ENCODE data around the gene FHAD1.

The FHAD1 gene

DNA sequence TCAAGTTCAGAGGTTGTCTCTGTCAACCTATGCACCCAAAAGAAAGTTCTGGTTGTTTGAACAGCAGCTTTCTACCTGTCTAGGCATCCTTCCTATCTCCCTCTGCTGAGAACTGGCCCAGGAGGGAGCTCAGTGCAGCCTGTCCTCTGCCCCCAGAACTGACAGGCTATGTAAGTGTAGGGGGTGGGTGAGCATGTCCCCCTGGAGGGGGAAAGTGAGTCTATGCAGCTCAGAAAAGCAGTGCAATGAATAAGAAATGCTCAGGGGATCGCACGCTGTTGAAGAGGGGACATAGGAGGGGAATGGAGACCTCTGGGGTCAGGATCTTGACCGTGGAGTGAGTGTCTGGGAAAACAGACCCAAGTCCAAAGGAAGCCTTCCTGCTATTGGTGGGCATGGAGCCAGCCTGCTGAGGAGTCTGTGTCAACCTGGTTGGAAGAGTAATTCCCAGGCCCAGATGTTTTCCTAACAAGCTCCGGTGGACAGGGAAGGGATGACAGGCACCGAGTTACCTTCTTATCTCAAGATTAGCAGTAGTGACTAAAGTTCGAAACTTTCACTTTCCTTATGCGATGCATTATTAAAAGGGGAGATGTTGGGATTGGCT lies 26.1 kb upstream of the FHAD1 start:
- Histone ChIP-seq H3K9me3 (ENCODE audit: insufficient read depth, low read length) (no peaks in the 10 kb centered on the region), H2AFZ (ENCODE audit: low read depth, low read length) (no peak overlapping the region), H3K36me3 (replicated peaks; ENCODE audit: low read depth, low read length) (no peaks in the 10 kb centered on the region), H3K4me3 (ENCODE audit: low read length) (no peak overlapping the region), H3K9ac (ENCODE audit: low read length) (no peak overlapping the region), H3K4me1 (ENCODE audit: low read length) (no peaks in the 10 kb centered on the region), H4K20me1 (ENCODE audit: insufficient read depth, low read length) (no peaks in the 10 kb centered on the region), H3K4me2 (ENCODE audit: low read length) (no peak overlapping the region), H3K27ac (ENCODE audit: low read length) (no peak overlapping the region), H3K27me3 (ENCODE audit: low read depth, low read length) (no peaks in the 10 kb centered on the region; the same call in 1 of the 2 replicates), H3K79me2 (ENCODE audit: low read length) (no peaks in the 10 kb centered on the region)
- no peak for TF ChIP-seq CTCF (IDR thresholded peaks at IDR 0.05; ENCODE audit: low read depth, low read length)
- no peak for TF ChIP-seq EZH2phosphoT487 (IDR thresholded peaks at IDR 0.05; ENCODE audit: low read depth)

- Histone ChIP-seq H3K4me3 (ENCODE audit: low read length) (no peak overlapping the region), H3K27ac (ENCODE audit: low read length) (no peak overlapping the region), H3K27me3 (ENCODE audit: low read depth, low read length) (no peaks in the 10 kb centered on the region), H3K4me1 (ENCODE audit: low read length) (no peaks in the 10 kb centered on the region), H3K9me3 (ENCODE audit: insufficient read depth, low read length) (no peaks in the 10 kb centered on the region), H3K4me2 (ENCODE audit: low read length) (no peak overlapping the region), H3K36me3 (replicated peaks; ENCODE audit: low read depth, low read length) (no peaks in the 10 kb centered on the region), H4K20me1 (ENCODE audit: insufficient read depth, low read length) (no peaks in the 10 kb centered on the region), H3K9ac (ENCODE audit: low read length) (no peak overlapping the region), H3K79me2 (ENCODE audit: low read length) (no peaks in the 10 kb centered on the region), H2AFZ (ENCODE audit: low read depth, low read length) (no peak overlapping the region)
- no peak for TF ChIP-seq CTCF (IDR thresholded peaks at IDR 0.05; ENCODE audit: low read depth, low read length)
Observed at GRCh38 chr1:15222653-15223303, 24.2 kb upstream of the FHAD1 start.

DNA sequence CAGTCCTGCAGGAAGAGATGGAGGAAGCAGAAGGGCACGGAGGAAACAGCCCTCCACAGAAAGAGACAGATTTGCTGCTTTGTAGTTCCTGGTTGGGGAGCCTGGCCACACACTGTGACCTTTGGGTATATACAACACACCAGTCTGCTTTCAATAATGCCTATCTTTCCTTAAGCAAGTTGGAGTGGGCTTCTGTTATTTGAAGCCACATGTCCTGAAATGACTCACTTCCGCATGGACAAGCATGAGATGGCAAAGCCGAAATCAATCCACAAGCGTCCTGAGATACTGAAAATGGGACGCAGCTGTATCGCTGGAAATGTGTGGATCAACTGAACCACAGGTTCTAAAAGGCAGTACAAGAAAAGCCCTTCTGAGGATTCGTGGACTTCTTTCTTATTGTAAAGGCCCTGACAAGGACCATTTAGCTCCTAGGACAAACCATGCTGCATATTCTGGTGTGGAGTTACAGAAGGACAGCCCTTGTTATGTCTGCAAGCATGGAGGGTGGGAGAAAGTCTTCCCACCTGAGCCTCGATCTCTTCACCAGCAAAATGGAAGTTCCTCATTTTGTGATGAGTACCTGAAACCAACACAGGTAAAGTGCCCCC lies 22.7 kb upstream of the FHAD1 start:
- TF ChIP-seq CTCF (IDR thresholded peaks at IDR 0.05; ENCODE audit: low read depth, low read length) = no peak
- TF ChIP-seq EZH2phosphoT487 (IDR thresholded peaks at IDR 0.05; ENCODE audit: low read depth) = no peak
- H3K9me3 ChIP-seq (ENCODE audit: insufficient read depth, low read length) = no peaks in the 10 kb centered on the region

GRCh38 chr1:15224974-15225373 lies 22.0 kb upstream of the FHAD1 start:
- H3K4me3 ChIP-seq (ENCODE audit: low read length) = no peak overlapping the region
- H3K27me3 ChIP-seq (ENCODE audit: low read depth, low read length) = no peaks in the 10 kb centered on the region
- H3K4me1 ChIP-seq (ENCODE audit: low read length) = no peaks in the 10 kb centered on the region
- H3K27ac ChIP-seq (ENCODE audit: low read length) = no peak overlapping the region
- no peak overlapping the region for H2AFZ ChIP-seq (ENCODE audit: low read depth, low read length)
- no peak for TF ChIP-seq EZH2phosphoT487 (IDR thresholded peaks at IDR 0.05; ENCODE audit: low read depth)
- no peak for TF ChIP-seq CTCF (IDR thresholded peaks at IDR 0.05; ENCODE audit: low read depth, low read length)
- H3K9me3 ChIP-seq (ENCODE audit: insufficient read depth, low read length) = no peaks in the 10 kb centered on the region
- H3K4me2 ChIP-seq (ENCODE audit: low read length) = no peak overlapping the region
- H4K20me1 ChIP-seq (ENCODE audit: insufficient read depth, low read length) = no peaks in the 10 kb centered on the region
- H3K9ac ChIP-seq (ENCODE audit: low read length) = no peak overlapping the region
- H3K36me3 ChIP-seq (replicated peaks; ENCODE audit: low read depth, low read length) = no peaks in the 10 kb centered on the region
- H3K79me2 ChIP-seq (ENCODE audit: low read length) = no peaks in the 10 kb centered on the region

More for the DNA sequence above, 22.7 kb upstream of the FHAD1 start:
- no peak overlapping the region for H2AFZ ChIP-seq (ENCODE audit: low read depth, low read length)
- no peaks in the 10 kb centered on the region for H3K27me3 ChIP-seq (ENCODE audit: low read depth, low read length)
- H3K4me2 ChIP-seq (ENCODE audit: low read length) = no peak overlapping the region
- H3K4me3 ChIP-seq (ENCODE audit: low read length) = no peak overlapping the region
- H4K20me1 ChIP-seq (ENCODE audit: insufficient read depth, low read length) = no peaks in the 10 kb centered on the region
- H3K9ac ChIP-seq (ENCODE audit: low read length) = no peak overlapping the region
- H3K79me2 ChIP-seq (ENCODE audit: low read length) = no peaks in the 10 kb centered on the region
- H3K36me3 ChIP-seq (replicated peaks; ENCODE audit: low read depth, low read length) = no peaks in the 10 kb centered on the region
- no peaks in the 10 kb centered on the region for H3K4me1 ChIP-seq (ENCODE audit: low read length)
- no peak overlapping the region for H3K27ac ChIP-seq (ENCODE audit: low read length)
